NCI-H526 treated with DMSO at 0.1 percent for 48 hours (cell line): ENCODE data around the gene POLD1.
"Not testable (repeated sequence)": the region's sequence is repeated elsewhere in the genome, so short reads cannot be mapped to it uniquely, and the experiment has no call there.

Source experiments
- DNase-seq: peaks from one replicate; lab custom pipeline; 2025; lab: John Stamatoyannopoulos, UW

The POLD1 gene

GRCh38 chr19:50390952-50391351 is 6.8 kb downstream of the POLD1 start:
- not testable (repeated sequence) for DNase-seq

- no peak for DNase-seq
Observed at GRCh38 chr19:50392759-50393158, 8.6 kb downstream of the POLD1 start.

GRCh38 chr19:50393589-50393988 is 9.4 kb downstream of the POLD1 start:
- DNase-seq = no peak

- no peak for DNase-seq
Observed at GRCh38 chr19:50394017-50394416, 9.9 kb downstream of the POLD1 start.

GRCh38 chr19:50398675-50399367 is 14.7 kb downstream of the POLD1 start:
- DNase-seq = no peak

- no peak for DNase-seq
Observed at GRCh38 chr19:50399368-50399745, 15.2 kb downstream of the POLD1 start.

GRCh38 chr19:50401605-50402450 is 17.7 kb downstream of the POLD1 start:
- no peak for DNase-seq

GRCh38 chr19:50402544-50403301 is 18.6 kb downstream of the POLD1 start:
- no peak for DNase-seq

GRCh38 chr19:50406156-50406820 is 22.1 kb downstream of the POLD1 start:
- DNase-seq = no peak

GRCh38 chr19:50406829-50407228 is 22.7 kb downstream of the POLD1 start:
- no peak for DNase-seq

- no peak for DNase-seq
Observed at GRCh38 chr19:50409347-50409746, 25.2 kb downstream of the POLD1 start.

- DNase-seq = no peak
Observed at GRCh38 chr19:50410109-50410508, 26.0 kb downstream of the POLD1 start.

- DNase-seq = no peak
Observed at GRCh38 chr19:50412419-50412818, 28.3 kb downstream of the POLD1 start.

- no peak for DNase-seq
Observed at GRCh38 chr19:50413096-50413495, 28.9 kb downstream of the POLD1 start.

- no peak for DNase-seq
Observed at GRCh38 chr19:50413531-50413930, 29.4 kb downstream of the POLD1 start.

- peak; percentile 23 for DNase-seq
Observed at GRCh38 chr19:50414864-50415660, 30.9 kb downstream of the POLD1 start.

- no peak for DNase-seq
Observed at GRCh38 chr19:50415661-50416033, 31.5 kb downstream of the POLD1 start.

- no peak for DNase-seq
Observed at GRCh38 chr19:50416034-50416977, 32.2 kb downstream of the POLD1 start.

- DNase-seq = peak; percentile 65
Observed at GRCh38 chr19:50417111-50418081, 33.2 kb downstream of the POLD1 start.
